ENCODE measurements around the gene ZNF354B. TPM values are rescaled to one million over a fixed set of nuclear protein-coding genes. Genes with fewer than 3 reads are reported as not detected.
"Not testable (repeated sequence)": the region's sequence is repeated elsewhere in the genome, so short reads cannot be mapped to it uniquely, and the experiment has no call there.

The ZNF354B gene
- total RNA-seq, 1 donor from 2014 or later, result 17.7 TPM

GRCh38 chr5:178872302-178872701 lies 12.5 kb downstream of the ZNF354B start:
- DNase-seq (ENCODE audit: extremely low spot score in 2 of 2), result no peak
- TF ChIP-seq CTCF (IDR thresholded peaks at IDR 0.05) (no peak), POLR2A (IDR thresholded peaks at IDR 0.05) (no peak), POLR2AphosphoS5 (IDR thresholded peaks at IDR 0.05; ENCODE audit: insufficient read depth in 1 of 2, low read depth in 1 of 2) (no peak)
- no peak overlapping the region for H3K4me3 ChIP-seq
- H3K4me1 ChIP-seq, result no peaks in the 10 kb centered on the region
- no peak overlapping the region for H3K27ac ChIP-seq
- H3K27me3 ChIP-seq, result no peaks in the 10 kb centered on the region
- H3K36me3 ChIP-seq, result peaks cover 0 to 90% of the 10 kb centered on the region in 2 donors
- H3K9me3 ChIP-seq, result peaks cover 20% of the 10 kb centered on the region
- intact Hi-C loops (cut with DNase I), result no loop called here

- H3K27ac ChIP-seq; DNase-seq (ENCODE audit: extremely low spot score in 2 of 2); intact Hi-C loops (cut with DNase I); H3K4me1 ChIP-seq; H3K27me3 ChIP-seq; H3K4me3 ChIP-seq: not testable (repeated sequence)
- Histone ChIP-seq H3K36me3 (peaks cover 5 to 95% of the 10 kb centered on the region in 2 donors), H3K9me3 (peaks cover 62% of the 10 kb centered on the region)
Observed at GRCh38 chr5:178883115-178883694, 23.5 kb downstream of the ZNF354B start.

- Histone ChIP-seq H3K4me1 (no peaks in the 10 kb centered on the region), H3K9me3 (peaks cover 58% of the 10 kb centered on the region), H3K27me3 (no peaks in the 10 kb centered on the region), H3K4me3 (no peak overlapping the region), H3K36me3 (peaks cover 5 to 94% of the 10 kb centered on the region in 2 donors), H3K27ac (no peak overlapping the region)
- TF ChIP-seq POLR2AphosphoS5 (IDR thresholded peaks at IDR 0.05; ENCODE audit: insufficient read depth in 1 of 2, low read depth in 1 of 2) (no peak), CTCF (IDR thresholded peaks at IDR 0.05) (no peak), POLR2A (IDR thresholded peaks at IDR 0.05) (no peak)
- no peak for DNase-seq (ENCODE audit: extremely low spot score in 2 of 2)
- intact Hi-C loops (cut with DNase I), result no loop called here
Observed at GRCh38 chr5:178883815-178884430, 24.2 kb downstream of the ZNF354B start.

- Histone ChIP-seq H3K27me3 (no peaks in the 10 kb centered on the region), H3K27ac (peak within 1 kb of the TSS; percentile 64), H3K4me1 (peaks cover 8% of the 10 kb centered on the region), H3K4me3 (peak within 1 kb of the TSS; percentile 62 to 65), H3K9me3 (no peaks in the 10 kb centered on the region), H3K36me3 (no peaks in the 10 kb centered on the region)
- no peak for DNase-seq (ENCODE audit: extremely low spot score in 2 of 2)
- TF ChIP-seq CTCF (IDR thresholded peaks at IDR 0.05), result no peak
- TF ChIP-seq POLR2AphosphoS5 (IDR thresholded peaks at IDR 0.05; ENCODE audit: insufficient read depth in 1 of 2, low read depth in 1 of 2), result peak in 1 of 2 donors; percentile 68
- intact Hi-C loops (cut with DNase I), result no loop called here
Observed at GRCh38 chr5:178895615-178896571, 36.1 kb downstream of the ZNF354B start, which contains the start of gene ZFP2. TSS of gene ZFP2 (plus strand) at chr5:178895913. CDS start at chr5:178931314, 35,401 bp downstream.

- Histone ChIP-seq H3K4me3 (no peak overlapping the region), H3K36me3 (peaks cover 0 to 4% of the 10 kb centered on the region in 2 donors), H3K27ac (no peak overlapping the region), H3K9me3 (no peaks in the 10 kb centered on the region), H3K4me1 (peaks cover 8% of the 10 kb centered on the region), H3K27me3 (no peaks in the 10 kb centered on the region)
- no peak for TF ChIP-seq POLR2AphosphoS5 (IDR thresholded peaks at IDR 0.05; ENCODE audit: insufficient read depth in 1 of 2, low read depth in 1 of 2)
- no peak for TF ChIP-seq CTCF (IDR thresholded peaks at IDR 0.05)
- TF ChIP-seq POLR2A (IDR thresholded peaks at IDR 0.05), result no peak
- DNase-seq (ENCODE audit: extremely low spot score in 2 of 2), result no peak
- intact Hi-C loops (cut with DNase I), result no loop called here
Observed at GRCh38 chr5:178899289-178899688, 39.5 kb downstream of the ZNF354B start.
